Measurements from ENCODE around the gene LNX1.

DNA sequence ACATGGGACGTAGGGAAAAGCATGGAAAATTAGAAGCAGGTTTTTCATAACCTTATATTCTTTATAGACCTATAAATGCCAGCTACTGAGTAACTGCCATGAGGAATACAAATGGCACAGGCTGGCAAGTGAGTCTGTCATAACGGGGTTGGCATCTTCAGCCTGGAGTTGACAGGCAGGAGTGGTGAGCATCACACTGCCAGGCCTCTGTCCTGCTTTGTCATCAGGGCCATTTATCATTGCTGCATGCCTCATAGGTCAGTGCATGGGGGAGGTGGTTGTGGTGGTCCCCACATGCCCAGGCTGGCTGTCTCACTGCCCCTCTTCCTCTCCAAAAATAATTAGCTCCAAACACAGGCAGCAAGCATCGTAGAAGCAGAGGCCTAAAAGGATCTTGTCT lies 72.5 kb downstream of the LNX1 start:
- TF ChIP-seq SPI1 (IDR thresholded peaks at IDR 0.05; ENCODE audit: borderline replicate concordance, low read depth) (no peak), GABPA (IDR thresholded peaks at IDR 0.05; ENCODE audit: low read depth) (no peak), POLR2AphosphoS5 (IDR thresholded peaks at IDR 0.05; ENCODE audit: low read depth) (no peak)
- TF ChIP-seq, protein P1, sequence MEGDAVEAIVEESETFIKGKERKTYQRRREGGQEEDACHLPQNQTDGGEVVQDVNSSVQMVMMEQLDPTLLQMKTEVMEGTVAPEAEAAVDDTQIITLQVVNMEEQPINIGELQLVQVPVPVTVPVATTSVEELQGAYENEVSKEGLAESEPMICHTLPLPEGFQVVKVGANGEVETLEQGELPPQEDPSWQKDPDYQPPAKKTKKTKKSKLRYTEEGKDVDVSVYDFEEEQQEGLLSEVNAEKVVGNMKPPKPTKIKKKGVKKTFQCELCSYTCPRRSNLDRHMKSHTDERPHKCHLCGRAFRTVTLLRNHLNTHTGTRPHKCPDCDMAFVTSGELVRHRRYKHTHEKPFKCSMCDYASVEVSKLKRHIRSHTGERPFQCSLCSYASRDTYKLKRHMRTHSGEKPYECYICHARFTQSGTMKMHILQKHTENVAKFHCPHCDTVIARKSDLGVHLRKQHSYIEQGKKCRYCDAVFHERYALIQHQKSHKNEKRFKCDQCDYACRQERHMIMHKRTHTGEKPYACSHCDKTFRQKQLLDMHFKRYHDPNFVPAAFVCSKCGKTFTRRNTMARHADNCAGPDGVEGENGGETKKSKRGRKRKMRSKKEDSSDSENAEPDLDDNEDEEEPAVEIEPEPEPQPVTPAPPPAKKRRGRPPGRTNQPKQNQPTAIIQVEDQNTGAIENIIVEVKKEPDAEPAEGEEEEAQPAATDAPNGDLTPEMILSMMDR (IDR thresholded peaks at IDR 0.05; ENCODE audit: insufficient read depth, low read length) = no peak
- TF ChIP-seq, protein P2, sequence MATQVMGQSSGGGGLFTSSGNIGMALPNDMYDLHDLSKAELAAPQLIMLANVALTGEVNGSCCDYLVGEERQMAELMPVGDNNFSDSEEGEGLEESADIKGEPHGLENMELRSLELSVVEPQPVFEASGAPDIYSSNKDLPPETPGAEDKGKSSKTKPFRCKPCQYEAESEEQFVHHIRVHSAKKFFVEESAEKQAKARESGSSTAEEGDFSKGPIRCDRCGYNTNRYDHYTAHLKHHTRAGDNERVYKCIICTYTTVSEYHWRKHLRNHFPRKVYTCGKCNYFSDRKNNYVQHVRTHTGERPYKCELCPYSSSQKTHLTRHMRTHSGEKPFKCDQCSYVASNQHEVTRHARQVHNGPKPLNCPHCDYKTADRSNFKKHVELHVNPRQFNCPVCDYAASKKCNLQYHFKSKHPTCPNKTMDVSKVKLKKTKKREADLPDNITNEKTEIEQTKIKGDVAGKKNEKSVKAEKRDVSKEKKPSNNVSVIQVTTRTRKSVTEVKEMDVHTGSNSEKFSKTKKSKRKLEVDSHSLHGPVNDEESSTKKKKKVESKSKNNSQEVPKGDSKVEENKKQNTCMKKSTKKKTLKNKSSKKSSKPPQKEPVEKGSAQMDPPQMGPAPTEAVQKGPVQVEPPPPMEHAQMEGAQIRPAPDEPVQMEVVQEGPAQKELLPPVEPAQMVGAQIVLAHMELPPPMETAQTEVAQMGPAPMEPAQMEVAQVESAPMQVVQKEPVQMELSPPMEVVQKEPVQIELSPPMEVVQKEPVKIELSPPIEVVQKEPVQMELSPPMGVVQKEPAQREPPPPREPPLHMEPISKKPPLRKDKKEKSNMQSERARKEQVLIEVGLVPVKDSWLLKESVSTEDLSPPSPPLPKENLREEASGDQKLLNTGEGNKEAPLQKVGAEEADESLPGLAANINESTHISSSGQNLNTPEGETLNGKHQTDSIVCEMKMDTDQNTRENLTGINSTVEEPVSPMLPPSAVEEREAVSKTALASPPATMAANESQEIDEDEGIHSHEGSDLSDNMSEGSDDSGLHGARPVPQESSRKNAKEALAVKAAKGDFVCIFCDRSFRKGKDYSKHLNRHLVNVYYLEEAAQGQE (IDR thresholded peaks at IDR 0.05; ENCODE audit: insufficient replicate concordance, low read depth) = no peak

All from HL-60 (cell line).